ENCODE measurements around the gene CDH2.

CDH2 gene

DNA sequence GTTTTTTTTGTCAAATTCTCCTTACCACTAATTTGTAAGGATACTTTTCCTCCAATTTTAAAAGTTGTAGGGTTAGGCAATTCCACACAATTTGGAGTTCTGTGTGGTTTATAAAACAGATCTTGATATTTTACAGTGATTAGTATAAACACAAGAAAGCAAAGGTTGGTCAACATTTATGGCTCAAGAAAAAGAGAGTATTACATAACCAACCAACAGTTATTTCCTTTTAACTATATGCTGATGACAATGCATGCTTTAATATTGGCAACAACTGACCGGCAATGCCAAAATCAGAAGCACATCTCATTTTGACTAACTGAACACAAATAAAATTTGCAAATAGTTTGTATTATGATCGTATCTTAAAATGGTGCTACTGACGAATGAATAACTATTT, 137.2 kb downstream of the CDH2 start:
- DNase-seq: no peak

DNA sequence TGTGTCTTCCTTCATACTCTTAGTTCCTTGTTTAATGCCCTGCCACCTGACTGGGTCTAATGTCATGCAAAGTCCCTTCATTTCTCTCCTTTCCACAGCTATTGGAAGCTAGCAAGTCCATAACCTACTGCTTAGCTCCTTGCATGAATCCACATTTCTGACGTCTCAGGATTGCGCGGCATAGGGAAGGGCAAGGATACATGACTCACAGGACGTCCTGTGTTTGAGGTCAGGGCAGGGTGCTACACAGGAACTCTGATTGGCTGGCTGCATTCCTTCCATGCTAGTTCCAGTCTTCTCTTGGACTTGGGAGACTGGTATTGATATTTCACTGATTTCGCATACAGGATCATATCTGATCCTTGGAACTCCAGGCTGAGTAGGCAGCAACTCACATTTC, 137.9 kb downstream of the CDH2 start:
- DNase-seq: no peak

DNA sequence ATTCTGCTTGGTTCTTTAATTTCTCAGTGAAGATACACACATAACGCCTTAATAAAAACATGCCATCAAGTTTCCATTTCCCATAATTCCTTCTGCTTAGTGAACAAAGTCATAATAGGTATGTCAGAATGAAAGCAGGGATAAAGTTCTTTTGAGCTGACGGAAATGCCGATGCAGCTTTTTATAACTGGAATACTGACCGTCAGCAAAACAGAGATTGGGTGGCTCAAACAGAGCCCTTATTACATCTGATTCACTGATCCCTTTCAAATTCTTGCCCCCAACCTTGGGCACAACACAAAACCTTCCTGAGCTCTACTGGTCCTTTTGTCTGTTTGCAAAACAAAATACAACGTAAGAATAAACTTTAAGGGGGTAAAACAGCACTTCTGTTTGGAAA, 140.4 kb downstream of the CDH2 start:
- DNase-seq: no peak

DNA sequence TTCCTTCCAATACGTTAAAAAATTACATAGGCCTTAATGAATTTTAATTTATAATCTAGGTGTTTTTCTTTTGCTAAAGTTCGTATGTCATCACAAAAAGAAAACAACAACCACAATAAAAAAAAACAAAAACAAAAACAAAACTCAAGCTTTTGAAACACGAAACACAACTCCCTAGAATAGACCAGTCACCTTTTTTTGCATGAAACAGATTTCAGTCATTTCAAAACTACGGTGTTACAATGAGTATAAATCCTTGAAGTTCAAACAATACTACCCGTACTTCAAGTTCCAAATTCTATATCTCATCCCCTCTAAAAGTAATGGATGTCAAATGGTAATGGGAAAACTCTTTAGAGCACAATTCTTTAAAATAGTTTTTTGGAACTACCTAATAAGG, 142.4 kb downstream of the CDH2 start:
- DNase-seq: no peak

DNA sequence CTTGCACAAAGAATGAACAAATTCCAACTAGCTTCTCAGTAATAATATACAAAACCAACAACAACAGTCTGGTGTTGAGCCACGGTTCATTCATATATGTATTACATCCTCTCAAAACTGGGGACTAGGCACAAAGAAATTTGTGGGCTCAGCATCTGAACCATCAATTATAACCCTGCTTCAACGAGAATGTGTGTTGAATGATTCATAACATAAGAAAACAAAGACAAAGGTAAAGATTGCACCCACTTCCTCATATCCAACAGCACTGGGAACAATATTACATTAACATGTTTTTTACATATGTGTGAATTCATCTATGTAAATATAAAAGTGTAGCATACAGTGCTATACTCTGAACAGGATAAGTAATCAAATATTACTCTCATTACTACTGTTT, 144.8 kb downstream of the CDH2 start:
- no peak for DNase-seq

DNA sequence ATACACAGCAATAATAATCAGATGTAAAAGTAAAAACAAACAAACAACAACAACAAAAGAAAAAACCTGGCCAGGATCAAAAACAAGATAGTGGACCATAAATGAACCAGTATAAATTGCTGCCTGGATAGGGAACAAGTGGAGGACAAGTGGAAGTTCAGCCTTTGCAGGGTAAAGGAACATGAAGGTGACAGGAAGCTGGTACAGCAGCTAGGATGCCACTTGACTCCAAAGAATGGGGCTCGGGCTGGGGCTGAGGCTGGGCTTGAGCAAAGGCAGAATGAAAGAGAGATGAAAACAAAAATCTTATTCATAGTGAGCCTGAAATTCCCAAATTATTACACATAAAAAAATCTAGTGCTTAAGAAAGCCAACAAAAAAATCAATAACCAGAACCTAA, 146.5 kb downstream of the CDH2 start:
- no peak for DNase-seq

DNA sequence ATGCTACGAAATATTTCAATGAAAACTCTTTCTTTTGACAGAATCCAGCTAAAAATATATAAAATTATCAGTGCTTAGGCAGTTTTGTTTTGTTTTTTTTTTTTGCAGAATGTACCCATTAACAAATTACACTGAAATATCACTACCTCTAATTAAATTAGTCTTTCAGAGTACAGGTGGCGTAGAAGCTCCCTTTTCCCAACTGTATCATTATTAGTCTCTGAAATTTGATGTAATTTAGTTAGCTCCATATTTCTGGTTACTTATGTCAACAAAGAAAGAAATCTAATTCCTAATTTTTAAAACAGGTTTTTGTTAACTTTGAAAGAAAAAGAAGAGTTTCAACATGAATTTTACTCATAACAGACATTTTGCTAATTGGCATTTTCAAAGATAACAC, 149.2 kb downstream of the CDH2 start:
- DNase-seq: no peak

DNA sequence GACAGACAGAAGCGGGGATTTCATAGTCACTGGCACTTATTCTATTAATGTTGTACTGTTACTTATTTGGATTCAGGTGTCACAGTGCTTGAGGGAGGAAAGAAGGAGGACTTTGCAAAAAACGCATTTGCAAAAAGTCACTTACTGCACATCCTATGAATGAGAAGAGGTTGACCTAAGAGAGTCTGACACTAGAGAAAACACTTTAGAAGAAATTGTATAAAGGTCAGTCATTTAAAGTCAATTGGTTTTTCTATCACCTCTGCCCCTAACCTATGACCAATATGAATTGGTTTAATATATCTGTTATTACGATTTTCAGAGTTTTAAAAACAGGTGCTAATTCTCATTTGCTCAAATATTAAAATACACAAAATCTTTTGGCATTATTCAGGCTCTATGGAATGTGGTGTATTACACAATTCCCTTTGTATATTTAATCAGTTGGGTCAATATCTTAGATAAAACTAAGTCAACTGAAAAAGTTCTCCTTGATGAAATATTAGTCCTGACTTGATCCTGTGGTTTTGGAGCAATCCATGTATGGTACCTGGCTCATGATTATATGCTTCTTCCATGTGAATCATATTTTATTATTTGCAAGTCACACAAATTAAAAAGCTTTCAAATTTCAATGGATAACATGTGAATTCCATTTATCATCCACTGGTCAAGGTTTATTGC, 157.4 kb downstream of the CDH2 start:
- DNase-seq: no peak

DNA sequence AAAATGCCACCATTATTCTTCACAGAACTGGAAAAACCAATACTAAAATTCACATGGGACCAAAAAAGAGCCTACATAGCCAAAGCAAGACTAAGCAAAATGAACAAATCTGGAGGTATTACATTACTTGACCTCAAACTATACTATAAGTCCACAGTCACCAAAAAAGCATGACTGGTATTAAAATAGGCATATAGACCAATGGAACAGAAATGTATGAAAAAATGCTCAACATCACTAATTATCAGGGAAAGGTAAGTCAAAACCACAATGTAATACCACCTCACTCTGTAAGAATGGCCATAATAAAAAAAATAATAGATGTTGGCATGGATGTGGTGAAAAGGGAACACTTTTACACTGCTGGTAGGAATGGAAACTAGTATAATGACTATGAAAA, 158.6 kb downstream of the CDH2 start:
- DNase-seq: no peak

DNA sequence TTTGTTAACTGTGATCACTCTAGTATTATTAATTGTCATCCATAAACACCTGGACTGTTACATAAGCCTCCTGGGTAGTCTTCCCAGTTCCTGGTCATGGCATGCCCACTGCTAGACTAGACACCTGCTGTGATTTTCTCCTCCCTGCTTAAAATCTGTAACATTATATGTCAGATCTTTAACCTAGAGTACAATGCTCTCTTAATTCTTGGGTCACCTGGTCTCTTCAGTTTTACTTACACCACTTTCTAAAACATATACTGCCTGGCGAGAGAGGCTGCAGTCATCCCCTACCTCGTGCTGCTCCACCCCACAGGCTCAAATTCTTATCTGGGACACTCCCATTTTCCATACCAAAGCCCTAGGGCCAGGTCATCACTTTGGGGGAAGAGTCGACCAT, 161.3 kb downstream of the CDH2 start:
- DNase-seq: no peak

DNA sequence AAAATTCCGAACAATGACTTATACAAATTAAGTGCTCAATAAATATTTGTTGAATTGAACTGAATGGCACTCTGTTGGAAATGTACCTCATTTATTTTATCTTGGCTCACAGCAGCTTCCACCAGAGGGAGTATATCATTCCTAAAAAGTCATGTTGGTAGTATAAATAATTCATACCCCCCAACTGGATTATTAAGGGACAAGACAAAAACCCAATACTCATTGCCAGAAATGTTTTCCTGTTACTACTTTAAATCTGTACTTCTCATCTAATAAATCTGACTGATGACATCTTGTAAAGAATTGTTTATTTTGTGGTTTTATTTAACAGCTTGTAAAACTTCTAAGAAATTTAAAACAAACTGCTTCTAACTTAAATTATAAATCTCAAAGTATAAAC, 163.9 kb downstream of the CDH2 start:
- DNase-seq: no peak

DNA sequence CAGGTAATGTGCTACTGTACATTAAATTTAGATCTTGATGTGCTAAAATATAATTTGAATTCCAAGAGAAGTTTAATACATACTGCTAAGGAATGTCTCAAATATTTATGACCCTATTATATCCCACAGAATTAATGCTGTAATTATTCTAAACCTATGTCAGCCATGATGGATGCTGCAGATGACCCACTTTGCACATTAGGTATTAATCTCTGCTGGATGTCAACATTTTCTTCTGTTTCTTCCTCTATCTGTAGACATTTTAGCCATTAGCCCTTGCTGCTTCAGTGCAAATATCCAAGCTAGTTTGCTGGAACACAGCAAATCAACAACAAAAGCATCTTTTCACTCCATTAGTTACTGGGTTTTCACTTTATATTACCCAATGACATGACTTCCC, 164.6 kb downstream of the CDH2 start:
- DNase-seq: no peak

DNA sequence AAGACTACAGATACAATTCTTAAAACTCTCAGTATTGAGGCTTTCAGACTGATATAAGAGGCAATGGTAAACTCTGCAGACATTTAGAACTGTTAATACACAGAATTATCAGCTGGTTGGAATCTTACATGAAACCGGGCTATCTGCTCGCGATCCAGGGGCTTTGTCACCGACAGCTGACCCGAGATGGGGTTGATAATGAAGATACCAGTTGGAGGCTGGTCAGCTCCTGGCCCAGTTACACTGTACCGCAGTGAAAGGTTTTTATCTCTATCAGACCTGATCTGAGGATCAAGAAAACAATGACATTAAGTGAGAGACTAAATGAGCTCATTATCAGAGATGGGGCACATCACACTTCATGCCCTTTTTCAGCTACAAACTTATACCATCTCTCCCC, 167.3 kb downstream of the CDH2 start:
- DNase-seq: no peak

DNA sequence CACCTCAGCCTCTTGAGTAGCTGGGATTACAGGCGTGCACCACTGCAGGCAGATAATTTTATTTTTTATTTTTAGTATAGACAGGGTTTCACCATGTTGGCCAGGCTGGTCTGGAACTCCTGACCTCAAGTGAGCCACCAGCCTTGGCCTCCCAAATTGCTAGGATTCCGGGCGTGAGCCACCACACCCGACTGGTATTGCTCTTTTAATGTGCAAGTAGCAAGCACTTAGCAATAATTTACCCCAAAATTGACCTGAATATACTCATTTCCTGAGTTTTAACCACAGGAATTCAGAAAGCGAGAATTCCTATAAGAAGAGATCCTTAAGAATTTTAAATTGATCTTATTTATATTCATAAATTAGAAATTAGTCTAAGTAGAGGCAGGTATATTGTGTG, 169.1 kb downstream of the CDH2 start:
- no peak for DNase-seq

DNA sequence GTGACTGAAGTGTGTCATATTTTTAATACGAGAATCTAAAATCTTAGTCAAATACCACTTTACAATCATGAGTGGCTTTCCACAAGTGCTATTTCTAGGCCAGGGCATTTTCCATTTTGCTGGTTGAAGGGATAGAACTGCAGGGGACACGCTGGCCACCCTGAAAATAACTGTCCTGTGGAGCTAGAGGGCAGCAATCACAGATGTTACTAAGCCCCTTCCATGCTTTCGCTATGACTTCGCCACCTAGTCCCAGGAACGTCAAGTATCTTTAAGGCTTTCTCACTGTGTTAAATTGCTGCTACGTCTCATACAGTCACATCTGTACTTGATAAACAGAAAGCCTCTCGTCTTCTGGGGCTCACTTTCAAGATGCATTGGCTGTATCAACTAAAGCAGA, 171.8 kb downstream of the CDH2 start:
- no peak for DNase-seq

DNA sequence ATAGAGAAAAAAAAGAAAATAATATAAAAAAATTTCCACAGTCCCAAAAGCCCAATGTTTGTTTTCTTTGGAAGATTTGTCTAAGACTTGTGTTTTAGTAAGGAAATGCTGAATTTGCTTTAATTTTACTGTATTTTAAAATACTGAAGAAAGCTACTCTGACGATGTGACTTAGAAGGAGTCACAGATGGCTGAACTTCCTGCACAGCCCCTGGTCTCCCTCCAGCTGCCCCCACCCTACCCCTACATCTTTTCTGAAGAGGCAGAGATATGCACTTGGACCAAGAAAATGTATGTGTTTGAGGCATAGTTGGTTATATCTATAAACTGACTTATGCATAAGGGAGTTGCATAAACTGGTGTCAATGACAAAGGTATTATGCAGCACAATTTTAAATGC, 172.3 kb downstream of the CDH2 start:
- DNase-seq: no peak

DNA sequence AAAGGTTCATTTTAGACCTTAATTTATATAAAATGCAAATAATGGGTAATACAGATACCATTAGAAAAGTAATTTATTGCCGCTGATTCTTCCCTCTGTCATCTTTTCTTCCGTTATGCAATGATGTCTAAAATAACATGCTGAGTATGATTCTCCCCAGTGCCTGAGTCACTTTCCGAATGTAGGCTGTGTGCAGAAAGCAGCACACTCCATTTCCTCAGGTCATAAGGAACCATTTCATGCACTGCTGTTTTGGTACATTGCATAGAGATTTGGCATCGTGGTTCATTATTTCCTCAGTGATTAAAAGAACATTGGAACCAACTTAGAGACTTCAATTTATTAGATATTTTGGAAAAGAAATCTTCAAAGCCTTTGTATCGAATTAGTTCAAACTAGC, 173.5 kb downstream of the CDH2 start:
- DNase-seq: no peak

DNA sequence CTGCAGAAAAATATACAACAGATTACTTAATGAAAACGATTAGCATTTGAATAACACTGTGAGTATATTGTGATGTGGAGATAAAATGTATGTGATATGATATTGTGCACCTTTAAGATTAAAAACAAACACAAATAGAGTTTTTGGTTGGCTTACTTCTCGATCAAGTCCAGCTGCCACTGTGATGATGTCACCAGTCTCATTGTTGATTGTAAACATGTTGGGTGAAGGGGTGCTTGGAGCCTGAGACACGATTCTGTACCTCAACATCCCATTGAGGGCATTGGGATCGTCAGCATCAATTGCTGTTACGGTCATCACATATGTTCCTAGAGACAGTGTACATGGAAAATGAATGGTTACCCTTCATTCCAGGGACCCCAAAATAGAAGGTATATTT, 174.1 kb downstream of the CDH2 start:
- no peak for DNase-seq

DNA sequence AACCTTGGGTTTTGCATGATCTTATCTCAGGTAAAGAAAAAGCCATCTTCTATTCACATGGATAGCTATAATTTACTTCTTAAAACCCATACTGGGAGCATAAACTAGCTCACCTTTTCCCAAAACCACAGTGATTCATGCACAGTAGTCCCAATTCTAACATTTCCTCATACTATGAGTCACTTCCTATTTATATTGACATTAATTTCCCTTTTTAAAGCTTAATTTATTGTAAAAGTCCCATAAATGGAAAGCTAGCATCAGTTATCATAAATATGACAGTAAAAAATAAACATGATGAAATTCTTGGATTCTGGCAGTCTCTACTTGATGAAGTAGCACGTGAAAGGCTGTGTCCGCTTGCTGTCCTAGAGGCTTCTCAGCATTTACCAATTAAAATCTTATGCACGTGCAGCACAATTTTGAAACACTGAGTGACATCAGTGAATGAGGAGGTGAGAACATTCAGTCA, 180.1 kb downstream of the CDH2 start:
- no peak for DNase-seq

DNA sequence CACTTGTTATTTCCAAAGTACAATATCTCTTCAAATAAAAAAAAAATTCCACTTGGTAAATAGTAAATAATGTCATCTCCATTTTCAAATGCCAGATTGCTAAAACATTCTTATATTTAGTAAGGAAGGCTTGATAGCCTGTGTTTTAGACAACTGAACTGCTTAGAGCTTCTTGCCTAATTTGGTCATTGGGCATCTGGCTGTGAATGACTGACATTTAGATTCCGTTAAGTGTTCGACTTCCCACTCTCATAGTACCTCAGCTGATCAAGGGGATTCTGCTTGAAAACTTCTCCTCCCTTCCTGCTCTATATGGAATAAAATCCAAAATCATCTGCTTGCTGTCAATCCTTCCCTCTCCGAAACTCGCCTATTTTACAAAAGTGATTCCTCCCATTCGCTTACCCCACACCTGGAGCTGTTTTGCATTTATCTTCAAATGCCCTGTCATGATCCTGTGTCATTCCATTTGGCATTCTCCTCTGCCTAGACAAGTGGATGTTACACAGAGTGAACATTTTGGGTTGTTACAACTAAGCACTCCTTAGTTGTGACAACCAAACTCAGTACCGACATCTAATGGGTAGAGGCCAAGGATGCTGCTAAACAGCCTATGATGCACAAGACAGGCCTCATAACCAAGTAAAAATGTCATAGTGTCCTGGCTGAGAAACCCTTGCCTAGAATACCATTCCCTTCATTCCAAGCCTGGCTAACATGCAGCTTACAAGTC, 181.0 kb downstream of the CDH2 start:
- DNase-seq: no peak

DNA sequence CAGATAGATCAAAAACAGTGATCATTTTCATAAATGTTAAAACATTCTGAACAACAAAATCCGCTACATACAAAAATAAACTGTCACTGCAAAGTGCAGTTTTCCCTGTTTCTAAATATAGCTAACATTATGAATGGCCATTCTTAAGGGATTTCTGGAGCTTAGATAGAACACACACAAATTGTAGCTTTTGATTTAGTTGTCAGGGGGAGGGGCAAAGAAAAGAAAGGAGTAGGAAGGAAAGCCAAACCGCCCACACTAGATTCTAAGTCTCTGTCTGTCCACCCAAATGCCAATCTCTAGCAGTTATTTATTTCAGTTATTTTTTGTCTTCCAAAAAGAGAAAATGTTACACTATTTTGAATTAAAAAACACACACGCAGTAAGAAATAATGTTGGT, 182.4 kb downstream of the CDH2 start:
- peak; percentile 39 for DNase-seq

DNA sequence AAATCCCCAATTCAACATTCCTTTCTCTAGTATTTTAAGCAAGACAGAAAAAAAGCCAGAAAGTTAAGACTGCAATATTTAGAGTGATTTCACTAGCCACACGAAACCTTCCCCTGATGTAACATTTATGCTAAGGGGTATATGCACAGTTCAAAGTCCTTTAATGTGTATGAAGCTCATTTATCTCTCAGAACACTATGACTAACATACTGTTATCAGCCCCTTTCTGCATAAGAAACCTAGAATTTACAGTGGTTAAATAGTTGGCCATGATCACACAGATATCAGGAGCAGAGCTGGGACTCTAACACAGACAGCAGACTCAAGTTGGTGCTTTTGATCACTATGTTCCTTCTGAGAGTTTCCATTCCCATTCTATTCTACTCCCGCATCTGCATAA, 185.5 kb downstream of the CDH2 start:
- no peak for DNase-seq

DNA sequence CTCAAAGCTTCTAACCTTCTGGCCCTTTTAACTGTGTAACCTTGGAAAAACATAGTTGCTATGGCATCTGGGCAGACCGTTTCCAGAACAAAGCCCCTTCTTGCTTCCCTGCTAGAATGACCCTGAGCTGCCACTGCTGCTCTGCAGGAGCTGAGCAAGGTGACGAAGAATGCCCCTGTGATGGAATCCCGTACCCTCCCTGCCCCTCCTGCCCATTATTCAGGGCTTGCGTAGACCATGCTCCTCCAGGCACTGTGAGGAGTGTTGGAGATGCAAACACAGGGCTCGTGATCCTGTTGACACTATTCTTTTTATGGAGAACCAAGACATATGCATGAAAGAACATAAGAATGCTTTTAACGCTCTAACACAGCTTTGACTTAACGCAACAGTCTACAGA, 191.1 kb downstream of the CDH2 start:
- no peak for DNase-seq

DNA sequence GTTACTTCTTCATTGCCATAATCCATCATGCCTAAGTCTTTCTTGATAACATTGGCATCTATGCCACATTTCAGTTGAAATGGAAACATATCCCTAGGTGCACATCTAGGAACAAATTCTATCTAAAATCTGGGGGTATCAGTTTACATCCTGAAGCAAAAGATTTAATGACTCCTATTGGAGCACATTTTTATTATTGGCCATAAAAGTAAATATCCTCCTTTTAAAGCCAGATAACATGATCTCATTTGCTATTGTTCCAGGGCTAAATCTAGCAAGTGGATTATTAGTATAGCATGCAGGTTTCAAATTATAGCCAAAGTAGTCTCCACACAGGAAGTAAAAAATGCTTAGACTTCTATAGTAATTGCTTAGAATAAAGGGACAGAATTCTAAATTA, 193.2 kb downstream of the CDH2 start:
- no peak for DNase-seq

DNA sequence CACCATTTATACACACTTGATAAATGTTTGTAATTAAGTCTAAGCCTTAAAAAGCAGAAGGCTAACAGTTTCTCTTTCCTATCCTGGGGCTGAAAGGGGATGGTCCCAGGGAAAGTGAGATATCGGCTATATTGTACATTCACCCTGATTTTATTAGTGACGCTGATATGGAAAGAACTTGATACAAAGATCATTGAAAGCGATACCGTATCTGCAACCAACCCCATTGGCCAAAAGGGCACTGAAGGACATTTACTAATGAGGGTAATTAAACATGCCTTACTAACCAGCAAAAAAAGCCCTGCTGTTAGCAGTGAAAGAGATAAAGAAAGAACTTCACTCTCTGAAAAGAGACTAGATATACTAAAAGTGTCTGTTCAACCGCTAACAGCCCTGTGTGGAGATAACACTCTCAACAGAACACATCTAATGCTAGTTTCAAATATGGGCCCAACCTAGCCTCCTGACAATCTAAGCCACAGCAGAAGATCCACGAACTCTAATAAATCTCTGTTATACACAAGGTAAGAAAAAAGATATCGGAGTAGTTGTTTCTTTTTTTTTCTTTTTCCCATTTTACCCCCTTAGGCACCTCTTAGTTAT, 200.0 kb downstream of the CDH2 start:
- DNase-seq: no peak
